T1000 (cell line): ENCODE data around the gene CD86.

ENCODE experiments used
- DNase-seq: peaks from one replicate; lab custom pipeline; 2025; ENCODE audit warnings: mixed read lengths; lab: John Stamatoyannopoulos, UW

Gene CD86

DNA sequence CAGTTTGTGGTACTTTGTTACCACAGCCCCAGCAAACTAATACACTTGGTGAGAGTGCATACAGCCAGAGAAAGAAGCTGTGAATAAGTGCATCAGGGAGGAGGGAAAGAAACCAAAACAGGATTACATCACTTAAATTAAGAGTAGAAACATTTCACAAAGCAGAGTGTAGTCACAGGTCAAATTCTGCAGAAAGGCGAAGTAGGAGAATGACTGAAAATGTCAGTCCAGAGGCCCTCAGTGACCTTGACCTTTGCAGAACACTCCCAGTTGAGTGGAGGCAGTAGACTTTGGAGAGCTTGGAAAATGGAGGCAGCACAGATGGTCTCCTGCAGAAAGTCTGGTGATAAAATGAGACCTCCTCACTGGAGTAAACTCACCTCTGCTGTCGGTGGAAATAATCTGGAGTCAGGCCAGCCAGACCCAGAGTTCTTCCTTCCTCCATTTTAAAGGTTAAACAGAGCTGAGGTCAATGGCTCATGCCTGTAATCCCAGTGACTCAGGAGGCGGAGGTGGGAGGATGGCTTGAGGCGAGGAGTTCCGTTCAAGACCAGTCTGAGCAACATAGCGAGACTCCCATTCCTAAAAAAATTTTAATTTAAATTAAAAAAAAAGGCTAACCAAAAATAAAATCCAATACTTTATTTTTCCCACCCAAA lies 5.0 kb downstream of the CD86 start:
- DNase-seq: no peak

DNA sequence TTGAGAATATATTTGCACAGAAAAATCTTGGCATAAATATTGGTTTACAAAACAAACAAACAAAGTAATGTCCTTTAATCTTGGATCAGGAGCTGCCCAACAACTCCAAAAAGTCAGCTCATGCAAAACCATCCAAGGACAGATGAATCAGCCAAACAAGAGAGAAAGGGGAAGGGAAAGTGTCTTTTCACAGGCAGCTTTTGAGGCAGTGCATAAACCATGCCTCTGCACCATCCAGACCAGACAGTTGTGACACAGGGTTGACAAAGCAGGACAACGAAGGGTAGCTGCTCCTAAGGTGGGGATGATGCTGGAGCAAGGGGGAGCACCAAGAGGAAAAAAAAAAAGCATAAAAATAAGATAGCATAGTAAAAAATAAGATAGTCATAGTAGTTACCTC lies 8.7 kb downstream of the CD86 start:
- no peak for DNase-seq

DNA sequence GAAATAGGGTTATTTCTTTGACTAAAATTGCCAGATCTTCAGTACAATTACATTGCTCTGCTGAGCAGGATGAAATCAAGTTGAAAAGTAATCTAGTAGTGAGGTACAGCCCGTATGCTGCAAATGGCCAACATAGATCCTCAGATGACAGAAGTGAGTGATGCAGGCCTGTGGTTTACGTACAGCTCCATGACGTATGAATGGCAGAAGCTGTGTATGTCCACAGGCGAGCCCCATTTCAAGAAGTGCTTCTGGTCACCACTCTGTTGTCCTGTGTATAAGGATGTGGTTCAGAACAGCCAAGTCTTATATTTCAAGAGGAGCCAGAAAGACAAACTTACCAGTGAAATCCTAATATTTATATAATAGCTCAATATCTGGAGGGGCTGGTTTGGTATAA lies 9.2 kb downstream of the CD86 start:
- no peak for DNase-seq

DNA sequence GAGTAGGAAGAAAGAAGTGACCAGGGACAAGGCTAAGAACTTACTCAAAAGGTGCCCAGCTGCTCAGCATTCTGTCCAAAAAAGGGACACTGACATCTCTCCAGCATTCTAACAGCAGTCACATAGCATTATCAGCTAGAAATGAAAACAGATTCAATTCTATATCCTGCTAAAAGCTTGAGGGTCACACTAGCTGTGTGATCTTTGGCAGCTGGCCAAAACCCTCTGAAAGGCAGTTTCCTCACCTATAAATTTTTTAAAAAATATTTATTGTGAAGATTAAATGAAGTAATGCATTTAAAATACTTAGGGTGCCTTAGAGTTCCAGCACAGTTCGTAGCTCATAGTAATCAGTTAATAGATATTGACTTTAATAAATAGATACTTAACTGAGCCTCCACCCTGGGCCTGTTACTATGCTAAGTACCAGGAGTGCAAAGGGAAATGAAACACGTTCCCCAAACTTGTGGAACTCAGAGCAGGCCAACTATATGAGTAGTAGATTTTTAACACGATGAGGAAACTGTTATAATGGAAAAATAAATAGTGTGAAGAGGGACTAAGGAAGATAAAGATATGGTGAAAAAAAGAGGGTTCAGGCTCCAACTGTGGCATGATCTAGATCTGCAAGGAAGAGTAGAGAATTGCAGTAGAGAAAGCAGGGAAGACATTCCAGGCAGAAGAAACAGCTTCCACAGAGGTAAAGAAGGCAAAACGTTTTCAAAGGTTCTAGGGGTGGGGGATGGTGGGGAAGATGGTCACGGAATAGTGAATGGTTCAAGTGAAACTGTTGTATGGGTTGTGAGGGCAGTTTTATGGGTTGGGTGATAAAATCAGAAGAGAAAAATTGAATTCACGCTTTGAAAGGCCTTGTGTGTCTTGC lies 11.4 kb downstream of the CD86 start:
- no peak for DNase-seq

DNA sequence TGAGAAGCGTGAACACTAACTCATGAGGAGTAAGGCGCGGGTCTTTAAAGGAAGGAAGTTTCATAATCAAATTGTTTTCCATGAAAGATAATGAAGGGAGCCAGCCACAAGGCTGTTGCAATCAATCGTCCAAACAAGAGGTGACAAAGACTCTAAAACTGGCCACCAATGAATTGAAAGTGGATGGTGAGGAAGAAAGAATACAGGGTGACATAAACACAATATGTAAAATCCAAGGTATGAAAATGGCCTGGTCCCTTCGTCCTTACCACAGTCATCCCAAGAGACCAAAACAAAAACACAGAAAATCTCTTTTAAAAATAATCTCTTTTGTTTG lies 12.0 kb downstream of the CD86 start:
- DNase-seq: no peak

DNA sequence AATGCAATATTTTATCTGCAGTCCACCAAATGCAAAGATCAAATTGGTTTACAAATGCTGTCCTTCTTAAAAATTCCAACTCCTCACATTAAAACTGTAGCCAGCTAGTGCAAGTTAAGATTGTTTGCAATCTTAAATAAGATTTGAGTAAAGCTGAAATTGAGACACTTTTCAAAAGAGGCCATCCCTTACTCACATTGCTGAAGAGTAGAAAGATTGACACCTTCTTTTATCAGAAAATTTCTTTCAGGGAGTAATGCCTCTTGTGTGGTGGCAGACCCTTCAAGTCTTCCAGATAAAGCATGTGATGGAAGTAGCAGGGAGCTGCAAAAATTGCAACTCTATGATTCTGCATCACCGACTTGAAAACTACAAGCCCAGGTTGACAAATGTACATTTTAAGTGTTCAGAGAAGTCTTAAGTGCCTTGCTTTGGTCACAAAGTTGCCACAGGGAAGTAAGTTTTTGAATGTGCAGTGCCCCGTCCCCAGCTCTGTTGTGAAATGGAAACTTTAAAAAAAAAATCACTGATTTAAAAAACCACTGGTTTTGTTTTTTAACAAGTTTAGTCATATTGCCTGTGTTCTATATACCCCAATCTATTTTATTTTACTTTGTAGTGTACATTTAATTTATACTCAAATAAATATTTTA lies 12.6 kb downstream of the CD86 start:
- DNase-seq: no peak

DNA sequence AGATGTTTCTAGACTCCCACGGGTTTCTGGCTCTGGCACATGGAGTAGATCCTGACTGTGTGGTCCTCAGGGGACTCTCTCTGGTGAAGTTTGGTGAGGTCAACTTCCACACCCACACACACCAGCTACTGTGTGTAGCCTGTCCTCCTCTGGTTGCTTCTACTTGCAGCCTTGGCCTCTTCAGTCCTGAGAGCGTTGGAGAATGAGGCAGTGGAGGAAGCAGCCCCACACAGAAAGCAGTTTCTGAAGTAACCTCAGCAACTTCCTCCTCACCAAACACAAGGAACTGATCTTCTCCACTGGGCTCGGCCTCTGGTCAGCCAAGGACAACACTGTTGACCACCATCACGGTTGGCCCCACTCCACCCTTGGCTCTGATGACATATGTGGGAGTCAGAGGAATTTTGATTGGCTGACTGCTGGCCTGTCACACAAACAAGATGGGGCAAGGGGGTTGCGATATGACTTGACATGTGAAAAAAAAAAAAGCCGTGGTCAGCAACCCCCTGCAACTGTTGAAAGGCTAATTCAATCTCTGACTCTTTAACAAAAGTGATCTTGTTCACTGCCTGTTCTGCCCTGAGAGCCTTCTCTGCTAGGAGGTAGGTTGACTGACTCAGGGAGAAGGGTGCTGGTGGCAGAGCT lies 19.6 kb downstream of the CD86 start:
- no peak for DNase-seq

DNA sequence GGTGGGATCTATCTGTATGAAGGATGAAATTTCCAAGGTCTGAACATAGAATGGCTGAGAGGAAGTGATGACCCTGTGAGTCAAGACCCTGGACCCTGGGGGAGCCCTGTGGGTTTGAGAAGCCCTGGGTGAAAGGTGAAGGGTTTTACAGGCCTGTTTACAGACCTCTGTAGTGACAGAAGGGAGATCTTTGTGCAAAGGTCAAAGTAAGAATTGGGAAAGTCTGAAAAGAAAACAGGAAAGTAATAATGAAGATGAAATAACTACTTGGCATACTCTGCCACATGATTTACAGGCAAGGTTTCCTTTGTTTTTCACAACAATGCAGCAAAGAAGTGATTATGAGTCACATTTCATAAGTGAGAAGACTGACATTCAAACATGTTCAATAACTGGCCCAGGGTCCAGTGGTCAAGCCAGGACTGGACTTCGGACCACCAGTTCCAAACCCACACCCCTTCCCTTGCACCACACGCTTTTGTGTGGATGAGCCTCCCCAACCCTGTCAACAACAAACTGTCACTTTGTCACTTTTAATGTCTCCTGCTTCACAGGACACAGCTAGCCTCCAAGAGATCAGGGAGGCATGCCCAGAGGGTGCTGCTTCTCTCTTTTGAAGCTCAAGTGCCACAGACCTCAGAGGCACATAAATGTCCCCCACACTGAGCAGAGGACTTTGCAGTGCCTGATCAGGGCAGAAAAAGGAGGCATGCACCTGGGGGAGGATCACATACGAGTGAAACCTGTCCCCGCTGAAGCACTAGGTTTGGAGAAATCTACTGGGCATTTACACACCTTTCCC lies 21.5 kb downstream of the CD86 start:
- DNase-seq: no peak

DNA sequence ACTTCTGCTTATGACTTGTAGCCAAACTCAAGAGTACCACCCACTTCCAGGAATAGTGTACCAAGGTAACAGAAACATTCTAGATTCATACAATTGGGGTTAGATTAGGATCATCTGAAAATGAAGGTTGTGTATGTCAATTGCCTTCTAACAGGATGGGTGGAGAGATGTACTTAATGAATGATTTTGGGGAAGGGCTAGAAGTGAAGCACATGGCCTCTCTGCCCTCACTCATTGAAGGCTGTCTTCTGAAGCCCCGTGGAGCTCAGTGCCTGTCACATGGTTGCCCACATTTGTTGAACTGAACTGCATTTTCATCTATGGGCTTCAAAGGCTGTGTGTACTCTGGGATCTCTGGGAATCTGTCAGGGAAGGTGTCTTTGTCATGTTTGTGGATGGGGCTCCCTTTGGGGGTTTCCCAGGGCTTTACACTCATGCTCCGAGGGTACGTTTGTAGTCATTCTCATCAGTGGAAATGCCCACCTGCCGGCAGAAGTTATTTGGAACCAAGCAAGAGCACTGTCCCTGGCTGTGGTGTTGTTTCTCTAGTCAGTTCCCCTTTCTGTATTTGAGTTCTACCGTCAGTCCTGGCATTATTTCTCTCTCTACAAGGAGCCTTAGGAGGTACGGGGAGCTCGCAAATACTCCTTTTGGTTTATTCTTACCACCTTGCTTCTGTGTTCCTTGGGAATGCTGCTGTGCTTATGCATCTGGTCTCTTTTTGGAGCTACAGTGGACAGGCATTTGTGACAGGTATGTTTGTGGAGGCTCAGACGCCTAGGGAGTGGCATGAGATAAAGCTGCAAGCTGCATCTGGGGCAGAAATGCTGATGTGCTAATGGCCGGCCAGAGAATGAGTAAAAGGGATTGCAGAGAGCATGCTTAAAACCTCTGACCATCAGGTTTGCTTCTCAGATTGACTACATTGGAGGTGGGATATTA lies 22.4 kb downstream of the CD86 start:
- DNase-seq: no peak

DNA sequence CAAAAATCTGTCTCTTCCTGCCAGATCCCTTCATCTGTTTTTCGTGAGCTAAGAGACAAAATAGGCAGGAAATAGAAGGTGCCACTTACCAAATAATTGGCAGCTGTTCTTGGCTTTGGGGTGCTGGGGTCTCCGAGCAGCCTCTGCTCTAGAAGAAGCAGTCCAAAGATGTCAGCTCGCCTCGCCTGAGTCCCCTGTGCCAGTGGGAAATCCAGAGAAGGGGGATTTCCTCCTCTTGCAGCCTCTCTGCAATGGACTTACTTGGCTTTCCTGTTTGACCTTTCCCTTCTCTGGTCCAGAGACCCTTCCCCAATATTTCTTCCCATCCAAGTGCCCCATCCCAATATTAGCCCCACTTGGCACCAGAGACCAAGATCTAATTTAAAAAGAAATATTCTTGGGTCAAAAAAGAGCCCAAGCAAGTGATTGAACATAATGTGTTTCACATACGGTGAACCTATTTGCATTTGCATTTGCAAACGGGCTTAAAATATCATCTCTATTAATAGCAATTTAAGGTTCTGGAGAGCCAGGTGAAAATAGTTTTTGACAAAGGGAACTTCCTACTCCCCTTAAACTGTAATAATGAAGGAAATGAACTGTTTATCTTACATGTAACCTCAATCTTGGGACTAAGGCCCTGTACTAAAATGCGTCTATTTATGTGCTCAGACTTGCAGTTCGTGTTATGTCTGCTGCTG lies 23.2 kb downstream of the CD86 start:
- DNase-seq: no peak

DNA sequence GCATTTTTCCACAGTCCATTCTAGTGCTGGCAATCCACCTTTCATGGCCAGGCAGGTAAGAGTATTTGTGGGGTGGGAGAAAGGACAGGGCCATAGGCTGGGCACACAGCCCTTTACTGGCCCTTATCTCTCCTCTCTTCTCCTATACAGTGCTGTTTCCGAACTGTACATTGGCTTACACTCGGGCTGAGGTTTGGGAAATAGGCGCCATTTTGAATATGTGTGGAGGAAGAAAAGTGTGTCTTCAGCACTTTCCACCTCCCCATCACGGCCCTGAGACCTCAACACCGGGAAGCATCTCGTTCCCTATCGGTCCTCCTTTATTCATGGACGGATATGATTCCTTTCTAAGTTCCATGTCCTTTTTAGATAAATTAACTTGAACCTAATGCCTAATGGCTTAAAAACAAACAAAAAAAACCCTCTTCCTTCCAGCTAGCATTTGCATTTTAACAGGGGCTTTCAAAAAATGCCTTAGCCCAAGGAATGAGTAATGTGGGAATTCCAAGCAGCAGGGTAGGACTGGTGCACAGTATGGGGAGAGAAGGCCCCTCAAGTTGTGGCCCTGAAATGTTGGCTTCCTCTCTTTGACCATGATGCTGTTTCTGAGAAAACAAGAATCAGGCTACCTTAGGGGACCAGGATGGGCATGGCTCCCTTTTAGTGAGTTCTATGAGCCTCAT lies 24.5 kb downstream of the CD86 start:
- DNase-seq: no peak

DNA sequence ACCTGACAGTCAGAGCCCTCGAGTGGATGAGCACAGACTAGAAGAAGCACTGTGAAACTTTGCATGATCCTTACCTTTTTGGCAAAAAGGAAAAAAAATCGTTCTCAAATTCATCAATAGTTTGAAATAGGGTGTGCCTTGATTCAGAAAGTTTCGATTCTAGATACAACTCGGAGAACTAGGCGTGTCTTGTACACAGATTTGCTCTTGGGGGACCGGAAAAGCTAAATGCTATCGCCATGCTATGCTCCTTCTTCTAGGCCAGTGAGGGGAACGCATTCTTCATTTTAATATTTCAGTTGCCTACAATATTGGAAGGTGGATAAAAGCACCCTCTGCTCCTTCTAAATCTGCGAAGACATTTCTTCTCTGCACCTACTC lies 25.0 kb downstream of the CD86 start:
- no peak for DNase-seq

DNA sequence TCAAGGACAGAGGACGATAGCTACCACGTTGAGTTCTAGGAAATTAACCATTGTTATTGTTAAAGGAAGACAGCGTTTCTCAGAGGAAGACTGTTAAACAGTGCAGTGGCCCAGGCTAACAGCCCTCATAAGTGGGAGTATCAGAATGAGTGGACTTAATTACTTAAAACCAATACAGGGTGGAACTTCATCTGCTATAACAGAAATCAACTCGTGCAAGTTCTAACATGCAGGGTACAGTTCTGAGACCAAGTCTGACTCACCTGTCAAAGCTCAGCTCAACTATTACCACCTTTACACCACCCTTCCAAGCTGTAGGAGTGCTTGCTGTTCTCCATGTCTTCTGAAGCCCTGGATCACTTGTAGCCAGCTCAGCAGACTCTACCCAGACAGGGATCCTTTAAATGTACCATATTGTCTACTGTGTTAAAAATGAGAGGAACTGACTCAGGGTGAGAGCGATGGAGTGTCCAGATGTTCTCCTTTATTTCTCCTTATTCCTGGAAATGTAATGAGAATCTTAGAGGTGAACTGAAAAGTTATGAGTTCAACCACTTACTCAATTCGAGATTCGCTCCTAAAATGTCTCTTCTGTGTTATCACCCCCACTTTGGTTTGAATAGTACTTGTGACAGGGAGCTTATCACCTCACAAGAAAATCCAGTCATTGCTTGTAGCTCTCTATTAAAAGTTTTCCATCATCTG lies 26.5 kb downstream of the CD86 start:
- no peak for DNase-seq

DNA sequence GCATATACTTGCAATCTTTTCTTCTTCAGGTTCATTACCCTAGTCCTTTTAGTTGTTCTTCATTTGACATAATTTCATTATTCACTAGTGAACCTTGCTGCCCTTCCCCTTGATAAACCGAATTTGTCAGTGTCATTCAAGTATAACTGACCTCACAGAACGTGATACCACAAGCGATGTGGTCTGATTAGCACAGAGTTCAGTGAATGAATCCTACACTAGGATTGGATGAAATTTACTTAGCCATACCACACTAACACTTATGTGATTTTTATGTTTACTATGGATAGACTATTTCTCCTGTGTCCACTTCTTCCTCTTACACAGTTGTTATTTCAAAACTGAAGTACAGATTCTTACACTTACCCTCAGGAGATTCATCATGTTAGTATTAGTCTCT lies 27.2 kb downstream of the CD86 start:
- no peak for DNase-seq

DNA sequence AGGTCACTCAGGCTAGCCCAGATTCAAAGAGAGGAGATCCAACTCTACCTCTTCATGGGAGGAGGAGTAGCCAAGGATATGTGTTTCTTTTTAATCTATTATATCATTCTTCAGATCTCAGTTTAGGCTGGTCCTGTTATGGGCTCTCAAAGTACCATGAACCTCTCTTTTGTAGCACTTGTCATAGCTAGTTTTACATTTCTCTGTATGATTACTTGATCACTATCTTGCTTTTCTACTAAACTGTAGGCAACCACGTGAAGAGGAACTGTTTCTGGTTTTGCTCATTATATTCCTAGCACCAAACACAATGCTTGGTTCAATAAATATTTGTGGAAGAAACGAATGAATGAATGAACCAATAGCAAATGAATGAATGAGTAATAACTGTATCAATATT lies 29.6 kb downstream of the CD86 start:
- DNase-seq: no peak

DNA sequence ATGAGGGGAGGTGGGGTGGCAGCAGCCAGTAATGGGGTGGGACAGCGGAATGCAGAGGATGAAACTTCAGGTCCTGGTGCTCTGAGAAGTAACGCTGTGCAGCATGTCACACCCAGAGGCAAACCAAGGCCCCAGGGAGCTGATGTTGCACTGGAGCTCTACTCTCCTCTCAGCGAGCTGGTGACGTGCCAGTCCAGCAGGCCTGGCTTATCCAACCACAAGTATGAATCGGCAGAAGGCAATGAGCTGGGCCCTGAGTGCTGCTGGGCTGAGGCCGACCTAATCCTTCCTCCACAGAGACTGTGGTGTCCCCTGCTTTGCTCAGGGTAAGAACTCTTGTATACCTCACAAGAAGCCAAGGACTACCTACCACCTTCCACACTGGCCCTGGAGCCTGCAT lies 30.5 kb downstream of the CD86 start:
- DNase-seq: no peak

DNA sequence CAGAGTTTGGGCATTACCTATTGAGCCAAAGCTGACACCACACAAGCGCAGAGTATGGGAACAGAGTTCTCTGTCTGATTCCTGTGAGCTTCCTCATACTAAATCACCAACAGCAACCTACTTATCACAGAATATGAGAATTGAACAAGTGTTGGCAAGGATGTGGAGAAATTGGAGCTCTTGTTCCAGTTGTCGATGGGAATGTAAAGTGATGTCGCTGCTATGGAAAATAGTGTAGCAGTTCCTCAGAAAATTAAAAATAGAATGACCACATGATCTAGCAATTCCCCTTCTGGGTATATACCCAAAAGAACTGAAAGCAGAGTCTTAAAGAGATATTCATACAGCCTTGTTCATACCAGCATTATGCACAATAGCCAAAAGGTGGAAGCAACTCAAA lies 33.4 kb downstream of the CD86 start:
- no peak for DNase-seq

DNA sequence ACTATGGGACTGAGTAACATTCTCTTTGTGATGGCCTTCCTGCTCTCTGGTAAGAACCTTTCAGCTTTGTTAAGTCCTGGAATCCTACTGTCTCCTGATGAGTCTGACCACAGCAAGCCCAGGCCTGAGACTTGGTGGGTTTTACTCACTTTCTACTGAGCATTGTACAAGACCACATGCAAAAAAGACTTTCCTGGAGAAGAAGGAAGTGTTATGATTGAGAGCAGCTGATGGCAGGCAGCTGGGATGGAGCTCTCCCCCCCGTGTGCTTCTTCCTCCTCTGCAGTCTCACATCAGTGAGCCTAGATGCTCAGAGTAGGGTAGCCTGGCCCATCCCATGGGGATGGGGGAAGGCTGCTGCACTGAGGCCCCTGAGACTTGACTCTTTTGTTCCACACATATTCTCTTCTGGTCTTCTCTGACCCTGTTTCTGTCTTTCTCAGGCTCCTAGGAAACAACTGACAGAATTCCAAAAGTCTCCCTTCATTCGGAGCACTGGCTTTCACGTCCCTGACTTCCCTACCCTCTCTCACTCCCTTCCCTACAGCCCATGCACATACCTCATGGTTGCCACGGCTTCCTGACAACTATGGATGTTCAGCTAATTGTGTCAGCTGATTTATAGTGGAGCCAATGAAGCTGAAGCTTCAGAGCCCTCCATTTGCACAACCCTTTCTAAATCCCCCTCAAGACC lies 36.6 kb downstream of the CD86 start:
- no peak for DNase-seq
